Ovary (tissue), 3 donors: ENCODE measurements around the gene CFAP141.

ENCODE experiments used
- EP300 ChIP-seq: sonication (generic); formaldehyde crosslinking; IDR thresholded peaks from one replicate; pipeline ENCODE4 v1.6.1; 2017; ENCODE audit warnings: antibody characterized with exemption
- POLR2A ChIP-seq: fragments of 450-650 bp; IDR thresholded peaks from one replicate; pipeline ENCODE4 v1.6.1; 2017; ENCODE audit warnings: antibody characterized with exemption, mild to moderate bottlenecking, moderate library complexity
- TF ChIP-seq, protein P1 (sequence below), 3 donors: fragments of 450-650 bp in 2 of 3; fragments of 200-600 bp in 1 of 3; IDR thresholded peaks; one replicate each; pipeline versions ENCODE4 v1.5.1 to v1.8.0; 2016 to 2022; ENCODE audit warnings: antibody characterized with exemption in 3 of 3, mild to moderate bottlenecking in 1 of 3
- donor health status: DM: no; HTN: no; CAD: no.

GRCh38 chr1:154151311-154151710 is 54.8 kb downstream of the CFAP141 start:
- TF ChIP-seq, protein P1, sequence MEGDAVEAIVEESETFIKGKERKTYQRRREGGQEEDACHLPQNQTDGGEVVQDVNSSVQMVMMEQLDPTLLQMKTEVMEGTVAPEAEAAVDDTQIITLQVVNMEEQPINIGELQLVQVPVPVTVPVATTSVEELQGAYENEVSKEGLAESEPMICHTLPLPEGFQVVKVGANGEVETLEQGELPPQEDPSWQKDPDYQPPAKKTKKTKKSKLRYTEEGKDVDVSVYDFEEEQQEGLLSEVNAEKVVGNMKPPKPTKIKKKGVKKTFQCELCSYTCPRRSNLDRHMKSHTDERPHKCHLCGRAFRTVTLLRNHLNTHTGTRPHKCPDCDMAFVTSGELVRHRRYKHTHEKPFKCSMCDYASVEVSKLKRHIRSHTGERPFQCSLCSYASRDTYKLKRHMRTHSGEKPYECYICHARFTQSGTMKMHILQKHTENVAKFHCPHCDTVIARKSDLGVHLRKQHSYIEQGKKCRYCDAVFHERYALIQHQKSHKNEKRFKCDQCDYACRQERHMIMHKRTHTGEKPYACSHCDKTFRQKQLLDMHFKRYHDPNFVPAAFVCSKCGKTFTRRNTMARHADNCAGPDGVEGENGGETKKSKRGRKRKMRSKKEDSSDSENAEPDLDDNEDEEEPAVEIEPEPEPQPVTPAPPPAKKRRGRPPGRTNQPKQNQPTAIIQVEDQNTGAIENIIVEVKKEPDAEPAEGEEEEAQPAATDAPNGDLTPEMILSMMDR (IDR thresholded peaks at IDR 0.05) = no peak
- TF ChIP-seq EP300 (no peak), POLR2A (no peak)
